ENCODE data around the gene TMEM221. TPM values are rescaled to one million over a fixed set of nuclear protein-coding genes. Genes with fewer than 3 reads are reported as not detected.

The TMEM221 gene
- total RNA-seq, 1 donor from 2014 or later: 0.96 TPM

GRCh38 chr19:17414097-17414496, 34.4 kb downstream of the TMEM221 start:
- H3K9me3 Mint-ChIP-seq: no peaks in the 10 kb centered on the region
- H3K36me3 Mint-ChIP-seq (ENCODE audit: low read depth): no peaks in the 10 kb centered on the region
- H3K27me3 Mint-ChIP-seq (ENCODE audit: low read depth): peaks cover 32% of the 10 kb centered on the region
- H3K4me1 Mint-ChIP-seq: peaks cover 21% of the 10 kb centered on the region
- DNase-seq (ENCODE audit: low read depth, low spot score): no peak
- no peak for TF ChIP-seq CTCF (conservative IDR thresholded peaks at IDR 0.05)
- no peak overlapping the region for H3K4me3 Mint-ChIP-seq
- no peak overlapping the region for H3K27ac Mint-ChIP-seq (ENCODE audit: unreplicated experiment)

GRCh38 chr19:17411801-17412200, 36.7 kb downstream of the TMEM221 start:
- Mint-ChIP-seq H3K9me3 (no peaks in the 10 kb centered on the region), H3K27ac (ENCODE audit: unreplicated experiment) (no peak overlapping the region)
- no peak for DNase-seq (ENCODE audit: low read depth, low spot score)

GRCh38 chr19:17409990-17410389, 38.5 kb downstream of the TMEM221 start:
- Mint-ChIP-seq H3K9me3 (no peaks in the 10 kb centered on the region), H3K36me3 (ENCODE audit: low read depth) (no peaks in the 10 kb centered on the region), H3K27me3 (ENCODE audit: low read depth) (peaks cover 13% of the 10 kb centered on the region), H3K4me1 (peaks cover 27% of the 10 kb centered on the region), H3K4me3 (no peak overlapping the region), H3K27ac (ENCODE audit: unreplicated experiment) (no peak overlapping the region)
- no peak for TF ChIP-seq CTCF (conservative IDR thresholded peaks at IDR 0.05)
- DNase-seq (ENCODE audit: low read depth, low spot score): no peak

More at GRCh38 chr19:17411801-17412200, 36.7 kb downstream of the TMEM221 start:
- Mint-ChIP-seq H3K36me3 (ENCODE audit: low read depth) (no peaks in the 10 kb centered on the region), H3K27me3 (ENCODE audit: low read depth) (peaks cover 26% of the 10 kb centered on the region), H3K4me1 (peaks cover 28% of the 10 kb centered on the region), H3K4me3 (no peak overlapping the region)
- TF ChIP-seq CTCF (conservative IDR thresholded peaks at IDR 0.05): no peak

GRCh38 chr19:17406887-17407196, 41.6 kb downstream of the TMEM221 start:
- DNase-seq (ENCODE audit: low read depth, low spot score): no peak
- H3K36me3 Mint-ChIP-seq (ENCODE audit: low read depth): no peaks in the 10 kb centered on the region
- no peaks in the 10 kb centered on the region for H3K9me3 Mint-ChIP-seq
- H3K4me3 Mint-ChIP-seq: peak overlapping the region; percentile 4
- peaks cover 26% of the 10 kb centered on the region for H3K4me1 Mint-ChIP-seq
- H3K27ac Mint-ChIP-seq (ENCODE audit: unreplicated experiment): no peak overlapping the region
- no peaks in the 10 kb centered on the region for H3K27me3 Mint-ChIP-seq (ENCODE audit: low read depth)
- TF ChIP-seq CTCF (conservative IDR thresholded peaks at IDR 0.05): no peak

- no peak overlapping the region for H3K27ac Mint-ChIP-seq (ENCODE audit: unreplicated experiment)
- H3K36me3 Mint-ChIP-seq (ENCODE audit: low read depth): no peaks in the 10 kb centered on the region
- no peak overlapping the region for H3K4me3 Mint-ChIP-seq
- no peaks in the 10 kb centered on the region for H3K9me3 Mint-ChIP-seq
- TF ChIP-seq CTCF (conservative IDR thresholded peaks at IDR 0.05): no peak
- DNase-seq (ENCODE audit: low read depth, low spot score): no peak
- H3K27me3 Mint-ChIP-seq (ENCODE audit: low read depth): no peaks in the 10 kb centered on the region
- H3K4me1 Mint-ChIP-seq: peaks cover 26% of the 10 kb centered on the region
These were observed 42.2 kb downstream of the TMEM221 start for GRCh38 chr19:17406046-17406886.

Data from neural crest cell (in vitro differentiated cells).